Activated CD8-positive, alpha-beta memory T cell treated with anti-CD3 and anti-CD28 coated beads, Interleukin-2, amount 10 ng/mL, durations not matched to agents 7 days and 5 days (primary cell): Measurements from ENCODE around the gene STEAP3. TPM values are rescaled to one million over a fixed set of nuclear protein-coding genes. Genes with fewer than 3 reads are reported as not detected.

ENCODE experiments used
- ATAC-seq: fragments of 150-1000 bp; cut with Tn5 transposase; one replicate; pipeline ENCODE4 v1.10.0; 2021; ENCODE audit warnings: moderate library complexity
- CTCF ChIA-PET: fragments of 350-600 bp; sonication (Branson Sonifier 250); formaldehyde crosslinking; loops from one replicate; lab custom pipeline; 2021; ENCODE audit warnings: antibody characterized with exemption; lab: Charles Lee
- DNase-seq: peaks from one replicate; pipeline ENCODE4 v3.0.0-alpha.2; 2020
- H3K27ac Mint-ChIP-seq: one replicate; pipeline ENCODE4 v1.8.0; 2021; ENCODE audit warnings: mild to moderate bottlenecking, mixed read lengths
- H3K27me3 Mint-ChIP-seq: one replicate; pipeline ENCODE4 v1.8.0; 2021; ENCODE audit warnings: mixed read lengths
- H3K36me3 Mint-ChIP-seq: one replicate; pipeline ENCODE4 v1.8.0; 2021; ENCODE audit warnings: mild to moderate bottlenecking, mixed read lengths
- H3K4me1 Mint-ChIP-seq: one replicate; pipeline ENCODE4 v1.8.0; 2021; ENCODE audit warnings: mixed read lengths
- H3K4me3 Mint-ChIP-seq: one replicate; pipeline ENCODE4 v1.8.0; 2021; ENCODE audit warnings: mild to moderate bottlenecking, moderate library complexity, mixed read lengths
- H3K9me3 Mint-ChIP-seq: one replicate; pipeline ENCODE4 v1.8.0; 2022; ENCODE audit warnings: low read depth, mixed read lengths
- total RNA-seq, 2 experiments: library from RNA; stranded (reverse); gene quantifications; one replicate each; pipeline ENCODE4 v1.2.3, GENCODE V29; 2021

The STEAP3 gene
- total RNA-seq, 2 experiments from 2014 or later, result 0.15 to 0.68 TPM

- Mint-ChIP-seq H3K4me1 (no peaks in the 10 kb centered on the region), H3K9me3 (no peaks in the 10 kb centered on the region), H3K36me3 (no peaks in the 10 kb centered on the region), H3K27me3 (no peaks in the 10 kb centered on the region), H3K4me3 (no peak overlapping the region), H3K27ac (no peak overlapping the region)
- ATAC-seq (no peak), DNase-seq (no peak)
- CTCF ChIA-PET, result interaction anchor here (0.6 kb wide), 1 partner anchor 321 kb away, joined by 3 read pairs; no protein-coding TSS in a partner anchor
Observed at GRCh38 chr2:119205001-119205706, 18.5 kb upstream of the STEAP3 start.

- Mint-ChIP-seq H3K9me3 (no peaks in the 10 kb centered on the region), H3K27ac (no peak overlapping the region), H3K27me3 (no peaks in the 10 kb centered on the region), H3K4me1 (no peaks in the 10 kb centered on the region), H3K4me3 (no peak overlapping the region), H3K36me3 (no peaks in the 10 kb centered on the region)
- CTCF ChIA-PET, result no interaction called here
- no peak for ATAC-seq
- no peak for DNase-seq
Observed at GRCh38 chr2:119206201-119206600, 17.4 kb upstream of the STEAP3 start.

- CTCF ChIA-PET, result no interaction called here
- H3K36me3 Mint-ChIP-seq, result no peaks in the 10 kb centered on the region
- no peaks in the 10 kb centered on the region for H3K9me3 Mint-ChIP-seq
- DNase-seq (no peak), ATAC-seq (no peak)
- H3K4me3 Mint-ChIP-seq, result no peak overlapping the region
- no peaks in the 10 kb centered on the region for H3K27me3 Mint-ChIP-seq
- no peaks in the 10 kb centered on the region for H3K4me1 Mint-ChIP-seq
- no peak overlapping the region for H3K27ac Mint-ChIP-seq
Observed at GRCh38 chr2:119207447-119207846, 16.2 kb upstream of the STEAP3 start.

- CTCF ChIA-PET, result no interaction called here
- H3K4me1 Mint-ChIP-seq, result no peaks in the 10 kb centered on the region
Observed at GRCh38 chr2:119208791-119209203, 14.8 kb upstream of the STEAP3 start.

GRCh38 chr2:119212139-119212800 is 11.4 kb upstream of the STEAP3 start:
- Mint-ChIP-seq H3K27ac (no peak overlapping the region), H3K4me3 (no peak overlapping the region), H3K36me3 (no peaks in the 10 kb centered on the region), H3K9me3 (no peaks in the 10 kb centered on the region), H3K4me1 (no peaks in the 10 kb centered on the region), H3K27me3 (no peaks in the 10 kb centered on the region)
- no peak for ATAC-seq
- CTCF ChIA-PET, result interaction anchor here (0.5 to 1.2 kb wide), 2 partner anchors 12 to 201 kb away, joined by 3 read pairs; no protein-coding TSS in a partner anchor
- no peak for DNase-seq

More at GRCh38 chr2:119208791-119209203, 14.8 kb upstream of the STEAP3 start:
- H3K27ac Mint-ChIP-seq, result no peak overlapping the region
- no peak for DNase-seq
- no peak overlapping the region for H3K4me3 Mint-ChIP-seq
- no peaks in the 10 kb centered on the region for H3K9me3 Mint-ChIP-seq
- no peaks in the 10 kb centered on the region for H3K36me3 Mint-ChIP-seq
- no peak for ATAC-seq
- H3K27me3 Mint-ChIP-seq, result no peaks in the 10 kb centered on the region

- Mint-ChIP-seq H3K4me3 (no peak overlapping the region), H3K4me1 (no peaks in the 10 kb centered on the region), H3K9me3 (no peaks in the 10 kb centered on the region), H3K27me3 (no peaks in the 10 kb centered on the region), H3K36me3 (no peaks in the 10 kb centered on the region), H3K27ac (no peak overlapping the region)
- DNase-seq, result no peak
- CTCF ChIA-PET, result no interaction called here
- ATAC-seq, result no peak
Observed at GRCh38 chr2:119214453-119215037, 9.1 kb upstream of the STEAP3 start.

- CTCF ChIA-PET, result no interaction called here
- H3K4me1 Mint-ChIP-seq, result no peaks in the 10 kb centered on the region
- no peak overlapping the region for H3K4me3 Mint-ChIP-seq
- no peak for ATAC-seq
- no peak for DNase-seq
- H3K27me3 Mint-ChIP-seq, result peaks cover 9% of the 10 kb centered on the region
- no peaks in the 10 kb centered on the region for H3K9me3 Mint-ChIP-seq
- no peak overlapping the region for H3K27ac Mint-ChIP-seq
- no peaks in the 10 kb centered on the region for H3K36me3 Mint-ChIP-seq
Observed at GRCh38 chr2:119216994-119217393, 6.6 kb upstream of the STEAP3 start.

- DNase-seq (no peak), ATAC-seq (no peak)
- H3K27me3 Mint-ChIP-seq, result peaks cover 20% of the 10 kb centered on the region
- no peaks in the 10 kb centered on the region for H3K4me1 Mint-ChIP-seq
- H3K9me3 Mint-ChIP-seq, result no peaks in the 10 kb centered on the region
- CTCF ChIA-PET, result no interaction called here
- no peaks in the 10 kb centered on the region for H3K36me3 Mint-ChIP-seq
- no peak overlapping the region for H3K27ac Mint-ChIP-seq
- no peak overlapping the region for H3K4me3 Mint-ChIP-seq
Observed at GRCh38 chr2:119218478-119219064, 5.1 kb upstream of the STEAP3 start.

- CTCF ChIA-PET, result no interaction called here
- no peak for ATAC-seq
- H3K27ac Mint-ChIP-seq, result no peak overlapping the region
- no peaks in the 10 kb centered on the region for H3K4me1 Mint-ChIP-seq
- no peaks in the 10 kb centered on the region for H3K36me3 Mint-ChIP-seq
- H3K9me3 Mint-ChIP-seq, result no peaks in the 10 kb centered on the region
- DNase-seq, result no peak
- H3K27me3 Mint-ChIP-seq, result peaks cover 25% of the 10 kb centered on the region
- H3K4me3 Mint-ChIP-seq, result no peak overlapping the region
Observed at GRCh38 chr2:119219873-119220272, 3.8 kb upstream of the STEAP3 start.

- Mint-ChIP-seq H3K9me3 (no peaks in the 10 kb centered on the region), H3K4me1 (no peaks in the 10 kb centered on the region), H3K4me3 (no peak overlapping the region), H3K27ac (no peak overlapping the region), H3K27me3 (peaks cover 35% of the 10 kb centered on the region), H3K36me3 (no peaks in the 10 kb centered on the region)
- no peak for DNase-seq
- no peak for ATAC-seq
- CTCF ChIA-PET, result no interaction called here
Observed at GRCh38 chr2:119220720-119221301, 2.8 kb upstream of the STEAP3 start.

- H3K4me3 Mint-ChIP-seq, result no peak overlapping the region
- CTCF ChIA-PET, result no interaction called here
- no peaks in the 10 kb centered on the region for H3K9me3 Mint-ChIP-seq
- H3K4me1 Mint-ChIP-seq, result no peaks in the 10 kb centered on the region
- no peaks in the 10 kb centered on the region for H3K36me3 Mint-ChIP-seq
- ATAC-seq (no peak), DNase-seq (no peak)
- H3K27ac Mint-ChIP-seq, result no peak overlapping the region
- peaks cover 39% of the 10 kb centered on the region for H3K27me3 Mint-ChIP-seq
Observed at GRCh38 chr2:119221609-119222008, 2.0 kb upstream of the STEAP3 start.

GRCh38 chr2:119222213-119222612 is 1.4 kb upstream of the STEAP3 start:
- no peaks in the 10 kb centered on the region for H3K36me3 Mint-ChIP-seq
- H3K4me3 Mint-ChIP-seq, result no peak overlapping the region
- DNase-seq, result no peak
- CTCF ChIA-PET, result no interaction called here
- H3K27ac Mint-ChIP-seq, result no peak overlapping the region
- no peaks in the 10 kb centered on the region for H3K9me3 Mint-ChIP-seq
- H3K4me1 Mint-ChIP-seq, result no peaks in the 10 kb centered on the region
- peaks cover 39% of the 10 kb centered on the region for H3K27me3 Mint-ChIP-seq
- no peak for ATAC-seq

- Mint-ChIP-seq H3K36me3 (no peaks in the 10 kb centered on the region), H3K27ac (no peak overlapping the region), H3K4me3 (no peak overlapping the region), H3K27me3 (peaks cover 39% of the 10 kb centered on the region), H3K9me3 (no peaks in the 10 kb centered on the region), H3K4me1 (no peaks in the 10 kb centered on the region)
- CTCF ChIA-PET, result no interaction called here
- DNase-seq, result no peak
- no peak for ATAC-seq
Observed at GRCh38 chr2:119222863-119223520, 642 bp upstream of the STEAP3 start.
